Suprapubic skin (tissue), 4 donors: Measurements from ENCODE around the gene CD180. TPM values are rescaled to one million over a fixed set of nuclear protein-coding genes. Genes with fewer than 3 reads are reported as not detected.

Source experiments
- DNase-seq, 2 donors: peaks; one replicate each; pipeline ENCODE4 v3.0.0-alpha.2; 2019; ENCODE audit warnings: low spot score in 2 of 2
- H3K27ac ChIP-seq: fragments of 200-600 bp; sonication (generic); one replicate; pipeline ENCODE4 v1.5.1; 2019
- H3K27me3 ChIP-seq: fragments of 200-600 bp; sonication (generic); one replicate; pipeline ENCODE4 v1.5.1; 2019
- H3K36me3 ChIP-seq: fragments of 200-600 bp; sonication (generic); one replicate; pipeline ENCODE4 v1.5.1; 2019
- H3K4me1 ChIP-seq: fragments of 200-600 bp; sonication (generic); one replicate; pipeline ENCODE4 v1.5.1; 2019
- H3K4me3 ChIP-seq: fragments of 200-600 bp; sonication (generic); one replicate; pipeline ENCODE4 v1.5.1; 2019; ENCODE audit warnings: mild to moderate bottlenecking
- H3K9me3 ChIP-seq: fragments of 200-600 bp; sonication (generic); one replicate; pipeline ENCODE4 v1.5.1; 2019
- EP300 ChIP-seq: sonication (generic); formaldehyde crosslinking; IDR thresholded peaks from one replicate; pipeline ENCODE4 v1.6.1; 2017; ENCODE audit warnings: antibody characterized with exemption
- POLR2A ChIP-seq, 2 donors: fragments of 450-650 bp; IDR thresholded peaks; one replicate each; pipeline ENCODE4 v1.6.1; 2017; ENCODE audit warnings: antibody characterized with exemption in 2 of 2, mild to moderate bottlenecking in 2 of 2, moderate library complexity in 2 of 2
- POLR2AphosphoS5 ChIP-seq, 3 donors: sonication (generic); formaldehyde crosslinking; IDR thresholded peaks; one replicate each; pipeline ENCODE4 v1.6.1; 2017; ENCODE audit warnings: antibody characterized with exemption in 3 of 3
- WGBS: methylation state at CpG from one replicate; pipeline ENCODE4 v1.1.5; 2018; 5-methylcytosine and 5-hydroxymethylcytosine counted together
- total RNA-seq, 4 donors: library from RNA; depleted of rRNA; stranded (reverse); fragments of >200 nt; gene quantifications; one replicate each; pipeline ENCODE4 v1.1.0, GENCODE V29; 2016
- TF ChIP-seq, protein P1 (sequence below), 2 donors: fragments of 200-600 bp in 1 of 2; fragments of 450-650 bp in 1 of 2; sonication (generic) in 1 of 2; IDR thresholded peaks; one replicate each; pipeline ENCODE4 v1.5.1; 2016 to 2019; ENCODE audit warnings: antibody characterized with exemption in 2 of 2, mild to moderate bottlenecking in 1 of 2, moderate library complexity in 1 of 2

The CD180 gene
- total RNA-seq, 4 donors from 2014 or later, result 0.11 to 0.32 (median 0.18) TPM; not detected in 1

- no peak for DNase-seq
- H3K36me3 ChIP-seq, result no peaks in the 10 kb centered on the region
- TF ChIP-seq POLR2A (IDR thresholded peaks at IDR 0.05) (no peak), EP300 (no peak), POLR2AphosphoS5 (IDR thresholded peaks at IDR 0.05) (no peak)
- TF ChIP-seq, protein P1, sequence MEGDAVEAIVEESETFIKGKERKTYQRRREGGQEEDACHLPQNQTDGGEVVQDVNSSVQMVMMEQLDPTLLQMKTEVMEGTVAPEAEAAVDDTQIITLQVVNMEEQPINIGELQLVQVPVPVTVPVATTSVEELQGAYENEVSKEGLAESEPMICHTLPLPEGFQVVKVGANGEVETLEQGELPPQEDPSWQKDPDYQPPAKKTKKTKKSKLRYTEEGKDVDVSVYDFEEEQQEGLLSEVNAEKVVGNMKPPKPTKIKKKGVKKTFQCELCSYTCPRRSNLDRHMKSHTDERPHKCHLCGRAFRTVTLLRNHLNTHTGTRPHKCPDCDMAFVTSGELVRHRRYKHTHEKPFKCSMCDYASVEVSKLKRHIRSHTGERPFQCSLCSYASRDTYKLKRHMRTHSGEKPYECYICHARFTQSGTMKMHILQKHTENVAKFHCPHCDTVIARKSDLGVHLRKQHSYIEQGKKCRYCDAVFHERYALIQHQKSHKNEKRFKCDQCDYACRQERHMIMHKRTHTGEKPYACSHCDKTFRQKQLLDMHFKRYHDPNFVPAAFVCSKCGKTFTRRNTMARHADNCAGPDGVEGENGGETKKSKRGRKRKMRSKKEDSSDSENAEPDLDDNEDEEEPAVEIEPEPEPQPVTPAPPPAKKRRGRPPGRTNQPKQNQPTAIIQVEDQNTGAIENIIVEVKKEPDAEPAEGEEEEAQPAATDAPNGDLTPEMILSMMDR (IDR thresholded peaks at IDR 0.05), result no peak
- H3K27ac ChIP-seq, result no peak overlapping the region
- H3K27me3 ChIP-seq, result no peaks in the 10 kb centered on the region
- H3K4me3 ChIP-seq, result no peak overlapping the region
- 81% methylated on average over 6 of the region's 6 CpGs for WGBS
- H3K9me3 ChIP-seq, result no peaks in the 10 kb centered on the region
- H3K4me1 ChIP-seq, result peaks cover 20% of the 10 kb centered on the region
These were observed 17.4 kb upstream of the CD180 start for GRCh38 chr5:67214036-67214435.

DNA sequence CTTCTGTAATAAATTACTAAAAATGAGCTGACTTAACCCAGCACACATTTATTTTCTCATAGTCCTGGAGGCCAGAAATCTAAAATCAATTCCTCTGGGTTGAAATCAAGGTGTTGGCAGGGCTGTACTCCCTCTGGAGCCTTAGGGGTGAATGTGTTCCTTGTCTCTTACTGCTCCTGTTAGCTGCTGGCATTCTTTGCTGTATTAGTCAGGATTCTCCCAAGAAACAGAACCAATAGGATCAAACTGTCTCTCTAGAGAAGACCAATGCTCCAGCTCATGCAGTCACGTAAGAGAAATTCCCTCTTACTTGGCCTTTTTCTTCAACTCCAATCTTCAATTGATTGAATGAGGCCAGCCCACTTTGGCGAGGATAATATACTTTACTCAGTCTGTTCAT lies 15.3 kb upstream of the CD180 start:
- Histone ChIP-seq H3K27me3 (no peaks in the 10 kb centered on the region), H3K4me3 (no peak overlapping the region), H3K27ac (no peak overlapping the region), H3K4me1 (peaks cover 24% of the 10 kb centered on the region), H3K9me3 (no peaks in the 10 kb centered on the region), H3K36me3 (no peaks in the 10 kb centered on the region)
- 73% methylated on average over 2 of the region's 2 CpGs for WGBS
- TF ChIP-seq POLR2AphosphoS5 (IDR thresholded peaks at IDR 0.05) (no peak), EP300 (no peak), POLR2A (IDR thresholded peaks at IDR 0.05) (no peak)
- DNase-seq, result no peak

DNA sequence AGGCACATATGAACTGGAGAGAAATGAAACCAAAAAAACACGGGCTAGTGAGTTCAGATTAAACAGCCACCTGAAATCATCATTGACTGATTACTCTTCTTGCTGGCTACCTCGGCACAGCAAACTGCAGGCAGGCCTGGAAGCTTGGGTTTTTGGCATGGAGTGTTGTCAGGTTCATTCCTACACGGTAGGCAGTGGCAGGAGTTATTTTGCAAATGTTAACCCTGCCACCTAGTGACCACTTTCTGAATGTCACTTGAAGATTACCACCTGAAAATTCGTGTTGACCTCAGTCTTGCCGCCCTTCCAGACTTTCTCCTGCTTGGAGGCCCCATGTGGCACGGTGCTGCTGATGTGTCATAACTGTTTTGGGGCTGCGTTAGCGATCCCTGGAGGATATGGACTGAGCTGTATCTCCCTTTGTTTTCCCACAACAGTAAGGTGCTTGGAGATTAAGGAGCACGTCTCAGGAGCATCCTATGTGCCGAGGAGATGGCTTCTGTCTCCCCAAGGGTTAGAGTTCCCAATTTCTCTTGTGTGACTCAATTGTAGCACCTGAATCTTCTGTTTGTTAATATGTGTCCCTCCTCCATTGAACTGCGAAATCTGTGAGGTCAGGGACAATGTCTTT lies 12.7 kb upstream of the CD180 start:
- peaks cover 18% of the 10 kb centered on the region for H3K4me1 ChIP-seq
- TF ChIP-seq POLR2AphosphoS5 (IDR thresholded peaks at IDR 0.05) (no peak), POLR2A (IDR thresholded peaks at IDR 0.05) (no peak), EP300 (no peak)
- TF ChIP-seq, protein P1 (IDR thresholded peaks at IDR 0.05), result peak; percentile 48 to 66
- WGBS, result 31% methylated on average over 8 of the region's 11 CpGs
- no peak for DNase-seq
- no peaks in the 10 kb centered on the region for H3K36me3 ChIP-seq
- H3K9me3 ChIP-seq, result no peaks in the 10 kb centered on the region
- H3K27ac ChIP-seq, result no peak overlapping the region
- H3K4me3 ChIP-seq, result no peak overlapping the region
- no peaks in the 10 kb centered on the region for H3K27me3 ChIP-seq

DNA sequence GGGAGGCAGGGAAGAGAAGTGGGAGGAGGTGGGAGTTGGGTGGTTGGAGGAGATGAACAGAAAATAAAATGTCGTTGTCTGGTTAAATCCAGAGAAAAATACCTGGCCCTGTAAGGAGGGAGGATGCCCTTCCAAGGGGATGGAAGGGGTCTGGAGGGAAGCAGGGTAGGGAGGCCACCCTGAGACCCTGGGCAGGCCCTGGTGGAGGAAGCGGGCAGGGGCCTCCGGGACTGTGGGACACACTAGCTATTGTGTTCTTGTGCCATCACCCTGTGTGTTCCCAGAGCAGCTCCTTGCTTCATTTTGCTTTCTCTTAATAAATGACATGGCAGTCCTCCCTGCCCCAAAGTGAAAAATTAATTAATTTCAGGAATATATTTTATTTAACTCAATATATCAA lies 11.8 kb upstream of the CD180 start:
- Histone ChIP-seq H3K9me3 (no peaks in the 10 kb centered on the region), H3K4me1 (peaks cover 18% of the 10 kb centered on the region), H3K27ac (no peak overlapping the region), H3K27me3 (no peaks in the 10 kb centered on the region), H3K4me3 (no peak overlapping the region), H3K36me3 (no peaks in the 10 kb centered on the region)
- WGBS, result 89% methylated on average over 3 of the region's 3 CpGs
- TF ChIP-seq, protein P1 (IDR thresholded peaks at IDR 0.05), result no peak
- TF ChIP-seq POLR2AphosphoS5 (IDR thresholded peaks at IDR 0.05) (no peak), EP300 (no peak), POLR2A (IDR thresholded peaks at IDR 0.05) (no peak)
- DNase-seq, result no peak

GRCh38 chr5:67206929-67207328 lies 10.3 kb upstream of the CD180 start:
- no peaks in the 10 kb centered on the region for H3K36me3 ChIP-seq
- H3K9me3 ChIP-seq, result no peaks in the 10 kb centered on the region
- DNase-seq, result no peak
- H3K27ac ChIP-seq, result no peak overlapping the region
- TF ChIP-seq POLR2A (IDR thresholded peaks at IDR 0.05), result no peak
- TF ChIP-seq, protein P1 (IDR thresholded peaks at IDR 0.05), result no peak
- no peak for TF ChIP-seq EP300
- no peak for TF ChIP-seq POLR2AphosphoS5 (IDR thresholded peaks at IDR 0.05)
- no peaks in the 10 kb centered on the region for H3K27me3 ChIP-seq
- no peak overlapping the region for H3K4me3 ChIP-seq
- 58% methylated on average over 4 of the region's 4 CpGs for WGBS
- peaks cover 18% of the 10 kb centered on the region for H3K4me1 ChIP-seq
